Sigmoid colon (tissue), 4 donors: Measurements from ENCODE around the gene ZNF329.

Experiments
- EP300 ChIP-seq, 4 donors: sonication (generic); formaldehyde crosslinking; IDR thresholded peaks; one replicate each; pipeline ENCODE4 v1.6.1; 2017; ENCODE audit warnings: antibody characterized with exemption in 4 of 4
- POLR2A ChIP-seq, 2 donors: fragments of 450-650 bp; IDR thresholded peaks; one replicate each; pipeline ENCODE4 v1.6.1; 2016; ENCODE audit warnings: antibody characterized with exemption in 2 of 2, mild to moderate bottlenecking in 2 of 2, moderate library complexity in 2 of 2
- POLR2AphosphoS5 ChIP-seq, 4 donors: sonication (generic); formaldehyde crosslinking; IDR thresholded peaks; one replicate each; pipeline ENCODE4 v1.6.1; 2017; ENCODE audit warnings: antibody characterized with exemption in 4 of 4
- TF ChIP-seq, protein P1 (sequence below), 4 experiments: fragments of 450-650 bp in 3 of 4; fragments of 200-600 bp in 1 of 4; IDR thresholded peaks; one replicate each; pipeline ENCODE4 v1.5.1; 2016 to 2019; ENCODE audit warnings: antibody characterized with exemption in 4 of 4, mild to moderate bottlenecking in 3 of 4, moderate library complexity in 2 of 4

DNA sequence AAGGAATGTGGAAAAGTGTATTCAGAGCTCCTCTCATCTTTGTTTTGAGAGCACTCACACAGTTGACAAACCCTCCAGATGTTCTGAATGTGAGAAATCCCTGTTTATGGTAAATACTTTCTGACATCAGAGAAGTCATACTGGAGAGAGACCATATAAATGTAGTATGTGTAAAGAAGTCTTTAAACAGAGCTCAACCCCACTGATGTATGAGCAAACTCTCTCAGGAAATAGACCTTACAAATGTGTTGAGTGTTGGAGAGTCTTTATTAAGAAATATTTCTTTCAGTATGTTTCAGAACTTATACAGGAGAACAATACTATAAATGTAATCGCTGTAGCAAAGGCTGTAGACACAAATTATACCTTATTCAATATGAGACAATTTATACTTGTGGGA is 15.7 kb upstream of the ZNF329 start:
- TF ChIP-seq POLR2A (IDR thresholded peaks at IDR 0.05) (no peak), EP300 (IDR thresholded peaks at IDR 0.05) (no peak), POLR2AphosphoS5 (IDR thresholded peaks at IDR 0.05) (no peak)
- TF ChIP-seq, protein P1, sequence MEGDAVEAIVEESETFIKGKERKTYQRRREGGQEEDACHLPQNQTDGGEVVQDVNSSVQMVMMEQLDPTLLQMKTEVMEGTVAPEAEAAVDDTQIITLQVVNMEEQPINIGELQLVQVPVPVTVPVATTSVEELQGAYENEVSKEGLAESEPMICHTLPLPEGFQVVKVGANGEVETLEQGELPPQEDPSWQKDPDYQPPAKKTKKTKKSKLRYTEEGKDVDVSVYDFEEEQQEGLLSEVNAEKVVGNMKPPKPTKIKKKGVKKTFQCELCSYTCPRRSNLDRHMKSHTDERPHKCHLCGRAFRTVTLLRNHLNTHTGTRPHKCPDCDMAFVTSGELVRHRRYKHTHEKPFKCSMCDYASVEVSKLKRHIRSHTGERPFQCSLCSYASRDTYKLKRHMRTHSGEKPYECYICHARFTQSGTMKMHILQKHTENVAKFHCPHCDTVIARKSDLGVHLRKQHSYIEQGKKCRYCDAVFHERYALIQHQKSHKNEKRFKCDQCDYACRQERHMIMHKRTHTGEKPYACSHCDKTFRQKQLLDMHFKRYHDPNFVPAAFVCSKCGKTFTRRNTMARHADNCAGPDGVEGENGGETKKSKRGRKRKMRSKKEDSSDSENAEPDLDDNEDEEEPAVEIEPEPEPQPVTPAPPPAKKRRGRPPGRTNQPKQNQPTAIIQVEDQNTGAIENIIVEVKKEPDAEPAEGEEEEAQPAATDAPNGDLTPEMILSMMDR (IDR thresholded peaks at IDR 0.05), result no peak
